A172 (cell line): ENCODE measurements around the gene YARS2. TPM values are rescaled to one million over a fixed set of nuclear protein-coding genes. Genes with fewer than 3 reads are reported as not detected.

Source experiments
- DNase-seq: peaks from one replicate; pipeline ENCODE4 v3.0.0-alpha.2; 2015; ENCODE audit warnings: low spot score
- total RNA-seq: library from RNA; depleted of rRNA; stranded (reverse); fragments of >200 nt; shearing (Covaris generic); gene quantifications from 2 replicates; pipeline ENCODE4 v1.2.3, GENCODE V29; 2014; rRNA removed

YARS2 gene
- 38.2 and 56.6 TPM in 2 replicates for total RNA-seq

- DNase-seq, result peak; percentile 93
Observed at GRCh38 chr12:32755654-32756475, at the start of gene YARS2. YARS2 (minus strand) TSS chr12:32755897; CDS start chr12:32755874, 23 bp downstream.

DNA sequence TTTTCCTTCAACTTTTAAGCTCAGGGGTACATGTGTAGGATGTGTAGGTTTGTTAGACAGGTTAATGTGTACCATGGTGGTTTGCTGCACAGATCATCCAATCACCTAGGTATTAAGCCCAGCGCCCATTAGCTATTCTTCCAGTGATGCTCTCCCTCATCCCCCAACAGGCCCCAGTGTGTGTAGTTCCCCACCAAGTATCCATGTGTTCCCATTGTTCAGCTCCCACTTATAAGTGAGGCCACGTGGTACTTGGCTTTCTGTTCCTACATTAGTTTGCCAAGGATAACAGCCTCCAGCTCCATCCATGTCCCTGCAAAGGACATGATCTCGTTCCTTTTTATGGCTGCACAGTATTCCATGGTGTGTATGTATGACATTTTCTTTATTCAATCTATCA lies 48.6 kb upstream of the YARS2 start:
- no peak for DNase-seq

- no peak for DNase-seq
Observed at GRCh38 chr12:32801269-32801980, 45.7 kb upstream of the YARS2 start.

DNA sequence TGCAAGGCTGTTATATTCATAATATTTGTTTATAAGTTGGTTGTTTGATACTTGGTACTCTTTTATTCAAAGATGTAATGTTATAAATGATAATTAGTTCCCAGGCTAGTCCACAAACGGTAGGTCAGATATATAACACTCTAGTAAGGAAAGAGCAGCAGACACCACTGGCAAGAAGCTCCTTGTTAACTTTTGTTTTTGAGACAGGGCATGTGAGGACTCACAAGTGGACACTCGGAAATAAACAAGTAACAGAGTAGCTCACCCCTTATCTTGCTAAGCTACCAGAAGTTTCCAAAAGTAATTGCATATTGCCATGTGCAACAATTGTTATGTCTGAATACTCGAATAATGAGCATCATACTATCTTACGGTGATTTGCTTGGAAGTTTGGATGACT lies 38.6 kb upstream of the YARS2 start:
- no peak for DNase-seq

DNA sequence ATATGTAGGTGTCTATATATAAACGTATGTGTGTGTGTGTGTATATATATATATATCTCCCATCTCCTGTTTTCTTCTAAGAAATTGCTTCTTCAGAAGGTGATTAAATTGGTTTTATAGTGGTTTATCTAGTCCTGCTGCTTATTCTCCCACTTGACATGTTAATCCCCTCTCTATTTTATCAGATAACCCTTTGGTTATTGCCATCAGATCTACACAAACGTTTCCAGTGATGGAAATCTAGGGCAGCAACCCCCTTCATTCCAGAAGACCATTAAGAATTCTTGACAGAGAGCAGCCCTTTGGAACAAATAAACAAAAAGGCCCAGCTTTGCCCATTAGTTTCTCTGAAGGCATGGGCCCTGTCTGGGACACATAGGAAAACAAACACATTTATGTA lies 34.2 kb upstream of the YARS2 start:
- no peak for DNase-seq

GRCh38 chr12:32789446-32789845 lies 33.7 kb upstream of the YARS2 start:
- no peak for DNase-seq

- DNase-seq, result no peak
Observed at GRCh38 chr12:32788405-32788804, 32.7 kb upstream of the YARS2 start.

- DNase-seq, result no peak
Observed at GRCh38 chr12:32785557-32785956, 29.9 kb upstream of the YARS2 start.

DNA sequence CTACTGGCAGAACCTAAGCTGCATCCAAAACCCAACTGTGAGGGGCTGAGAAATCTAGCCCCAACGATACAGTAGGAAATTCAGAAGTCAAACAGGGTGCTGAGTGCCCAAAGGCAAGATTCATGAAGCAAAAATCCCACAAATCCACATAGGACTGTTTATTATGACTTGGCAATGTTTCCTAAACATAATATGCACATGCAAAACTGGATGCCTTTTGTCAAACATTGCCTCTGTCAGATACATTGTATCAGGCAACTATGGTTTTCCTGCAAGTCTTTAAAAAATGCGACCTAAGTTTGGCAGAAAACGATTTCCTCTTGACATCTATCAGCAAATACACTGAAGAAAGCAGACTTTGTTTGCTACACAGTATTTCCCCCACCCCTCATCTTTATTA lies 27.3 kb upstream of the YARS2 start:
- DNase-seq, result no peak

DNA sequence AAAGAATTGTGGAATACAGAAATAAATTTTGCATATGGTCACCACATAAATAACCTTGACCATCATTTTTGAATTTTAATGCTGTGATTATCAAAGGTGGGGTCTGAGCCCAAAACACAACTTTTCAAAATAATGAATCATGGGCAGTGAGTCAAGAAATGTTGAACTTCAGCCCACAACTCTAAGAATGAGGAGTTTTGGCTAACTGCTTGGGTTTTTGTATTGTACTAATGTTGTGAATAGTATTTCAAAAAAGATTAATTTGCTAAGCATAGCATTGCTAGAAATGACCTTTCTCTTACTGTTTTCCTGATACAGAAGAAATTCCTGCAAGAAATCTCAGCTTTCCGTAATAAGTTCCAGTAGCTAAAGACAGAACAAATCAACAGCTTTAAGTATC lies 24.4 kb upstream of the YARS2 start:
- DNase-seq, result no peak

DNA sequence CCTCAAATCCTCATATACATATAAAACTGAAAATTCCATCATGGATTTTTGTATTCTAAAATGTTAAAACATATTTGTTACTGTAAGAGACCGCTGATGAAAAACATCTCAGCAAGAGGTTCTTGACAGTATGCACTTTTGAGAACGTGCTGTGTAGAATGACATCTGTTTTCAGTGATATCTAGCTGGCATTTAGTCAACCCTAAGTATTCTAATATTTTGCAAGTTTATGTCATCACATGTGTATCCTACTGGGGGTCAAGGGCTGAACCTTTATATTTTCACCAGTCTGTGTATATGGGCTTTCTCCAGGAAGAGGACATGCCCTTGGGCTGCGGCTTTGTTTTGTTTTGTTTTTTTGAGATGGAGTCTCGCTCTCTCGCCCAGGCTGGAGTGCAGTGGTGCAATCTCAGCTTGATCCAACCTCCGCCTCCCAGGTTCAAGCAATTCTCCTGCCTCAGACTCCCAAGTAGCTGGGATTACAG lies 22.0 kb upstream of the YARS2 start:
- DNase-seq, result no peak

GRCh38 chr12:32777159-32777558 lies 21.5 kb upstream of the YARS2 start:
- no peak for DNase-seq

- DNase-seq, result no peak
Observed at GRCh38 chr12:32776258-32776657, 20.6 kb upstream of the YARS2 start.

DNA sequence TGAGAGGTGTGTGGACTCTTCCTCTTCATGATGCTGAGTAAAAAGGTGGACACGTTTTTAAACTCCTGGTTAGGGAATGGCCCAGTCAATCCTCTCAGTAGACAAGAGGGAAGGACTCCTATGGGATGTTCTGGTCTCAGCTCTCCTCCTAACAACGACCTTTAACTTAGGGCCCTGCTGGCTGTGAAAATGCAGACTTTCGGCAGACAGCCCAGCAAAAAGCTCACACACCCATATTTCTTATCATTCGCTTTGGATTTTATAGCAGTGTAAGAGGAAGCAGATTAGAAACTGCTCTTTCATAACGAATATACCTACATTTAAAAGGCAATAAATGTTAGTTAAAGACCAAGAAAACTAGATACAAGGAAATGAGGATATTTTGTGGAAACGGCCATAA lies 18.0 kb upstream of the YARS2 start:
- no peak for DNase-seq

GRCh38 chr12:32770141-32770540 lies 14.4 kb upstream of the YARS2 start:
- DNase-seq, result no peak

DNA sequence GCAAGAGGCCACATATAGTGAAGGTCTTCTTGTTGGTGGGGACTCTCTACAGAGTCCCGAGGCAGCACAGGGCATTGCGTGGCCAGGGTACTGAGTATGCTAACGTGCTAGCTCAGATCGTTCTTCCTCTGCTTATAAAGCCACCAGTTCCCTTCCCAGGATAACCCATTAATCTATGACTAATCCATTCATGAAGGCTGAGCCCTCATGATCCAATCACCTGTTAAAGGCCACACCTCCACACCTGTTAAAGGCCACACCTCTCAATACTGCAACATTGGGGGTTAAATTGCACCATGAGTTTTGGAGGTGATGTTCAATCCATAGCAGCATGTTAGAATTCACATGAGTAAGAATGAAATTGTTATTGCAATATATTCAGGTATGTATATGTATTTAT lies 12.8 kb upstream of the YARS2 start:
- DNase-seq, result no peak

GRCh38 chr12:32765906-32766305 lies 10.2 kb upstream of the YARS2 start:
- DNase-seq, result no peak

- DNase-seq, result no peak
Observed at GRCh38 chr12:32761716-32762115, 6.0 kb upstream of the YARS2 start.

- no peak for DNase-seq
Observed at GRCh38 chr12:32757157-32757556, 1.5 kb upstream of the YARS2 start.

GRCh38 chr12:32756476-32757066 lies 874 bp upstream of the YARS2 start:
- DNase-seq, result peak; percentile 4

DNA sequence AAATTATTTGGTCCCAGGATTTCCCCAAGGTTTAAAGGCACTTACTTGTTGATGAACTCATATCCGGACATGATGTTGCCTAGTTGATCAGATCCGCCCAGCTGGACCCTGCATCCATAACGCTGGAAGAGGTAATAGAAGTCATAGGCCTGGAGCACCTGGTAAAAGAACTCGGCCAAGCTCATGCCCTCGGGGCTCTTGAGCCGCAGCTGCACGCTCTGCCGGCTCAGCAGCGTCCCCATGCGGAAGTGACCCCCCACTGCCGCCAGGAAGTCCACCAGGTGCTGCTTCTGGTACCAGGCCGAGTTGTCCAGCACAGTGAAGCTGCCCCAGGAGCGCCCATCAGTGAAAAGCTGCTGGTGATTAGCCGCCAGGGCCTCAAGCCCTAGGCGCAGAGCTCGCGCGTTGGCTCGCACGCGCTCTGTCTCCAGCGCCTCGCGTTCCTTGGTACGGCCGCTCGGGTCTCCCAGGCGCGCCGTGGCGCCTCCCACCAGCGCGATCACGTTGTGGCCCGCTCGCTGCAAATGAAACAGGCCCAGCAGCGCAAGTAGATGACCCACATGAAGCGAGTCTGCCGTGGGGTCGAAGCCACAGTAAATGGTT lies 545 bp downstream of the YARS2 start:
- DNase-seq, result peak; percentile 76

- no peak for DNase-seq
Observed at GRCh38 chr12:32754111-32754510, 1.6 kb downstream of the YARS2 start.
